K562 (cell line): Measurements from ENCODE around the gene MT1E. TPM values are rescaled to one million over a fixed set of nuclear protein-coding genes. Genes with fewer than 3 reads are reported as not detected.
A peak's percentile ranks its signal among the peaks of the same experiment; 100 is the strongest.

Source experiments
- ATAC-seq: fragments of 200-7000 bp; cut with Tn5 transposase; 3 replicates; pipeline ENCODE4 v1.9.1; 2020; ENCODE audit warnings: moderate library complexity
- BruUV-seq: library from RNA; stranded (reverse); fragments of 400-500 nt; replicated peaks from 2 replicates; lab custom pipeline; 2021; lab: Mats Ljungman, UMichigan
- CTCF ChIA-PET: fragments of 300-600 bp; formaldehyde crosslinking; extraction: SDS; loops from one replicate; lab custom pipeline; 2021; ENCODE audit warnings: low intra/inter-chr PET ratio; lab: Yijun Ruan, JAX
- POLR2A ChIA-PET: fragments of 300-600, 350-650 bp; sonication (Branson Sonifier 250); formaldehyde crosslinking; extraction: SDS; loops from one replicate; lab custom pipeline; 2021; ENCODE audit warnings: antibody characterized with exemption, inconsistent platforms; lab: Yijun Ruan, JAX
- DNase-seq, 4 experiments: peaks; one replicate each; pipeline versions ENCODE4 v3.0.0 to v3.0.0-alpha.2; 2011 to 2018; ENCODE audit warnings: low spot score in 3 of 4, mixed read lengths in 3 of 4; ENCODE audit errors: extremely low read depth in 1 of 4
- FAIRE-seq: peaks from 2 replicates; lab custom pipeline; 2011; peaks lifted over from hg19 to GRCh38; lab: Jason Lieb, UNC
- H2AFZ ChIP-seq: 2 replicates; pipeline ENCODE4 v1.6.0; 2011; ENCODE audit warnings: low read depth, low read length, control low read depth, inconsistent platforms
- H3K27ac ChIP-seq: fragments of 200-600 bp; 3 replicates; pipeline ENCODE4 v1.8.0; 2011; ENCODE audit warnings: low read depth, mild to moderate bottlenecking, control low read depth, inconsistent platforms, low read length, moderate library complexity, mixed read lengths; ENCODE audit errors: extremely low read depth
- H3K27me3 ChIP-seq, 2 experiments: fragments of 300-600 bp in 1 of 2; 2 replicates in 1 of 2; 3 replicates in 1 of 2; pipeline versions ENCODE4 v1.6.0 to v1.8.0; 2011; ENCODE audit warnings: inconsistent platforms in 2 of 2, low read length in 2 of 2, mild to moderate bottlenecking in 1 of 2, mixed read lengths in 1 of 2, moderate library complexity in 1 of 2; ENCODE audit not compliant: control insufficient read depth in 2 of 2, insufficient read depth in 2 of 2
- H3K36me3 ChIP-seq: fragments of 300-600 bp; 3 replicates; pipeline ENCODE4 v1.8.0; 2011; ENCODE audit warnings: mild to moderate bottlenecking, low read length, inconsistent platforms; ENCODE audit not compliant: control insufficient read depth, insufficient read depth
- H3K4me1 ChIP-seq, 2 experiments: fragments of 200-600 bp in 1 of 2; replicated peaks in 1 of 2; 2 replicates in 1 of 2; 3 replicates in 1 of 2; pipeline versions ENCODE4 v1.5.1 to v1.8.0; 2011; ENCODE audit warnings: inconsistent platforms in 2 of 2, low read length in 2 of 2, mild to moderate bottlenecking in 1 of 2, mixed read lengths in 1 of 2, moderate library complexity in 1 of 2; ENCODE audit not compliant: control insufficient read depth in 2 of 2, insufficient read depth in 2 of 2
- H3K4me2 ChIP-seq: 2 replicates; pipeline ENCODE4 v1.6.1; 2011; ENCODE audit warnings: low read length, control low read depth, inconsistent platforms, mixed read lengths; ENCODE audit not compliant: insufficient read depth
- H3K4me3 ChIP-seq: fragments of 200-600 bp; sonication (generic), shearing (Covaris generic); 2 replicates; pipeline ENCODE4 v1.5.1; 2016; ENCODE audit warnings: control low read depth, inconsistent platforms
- H3K79me2 ChIP-seq: fragments of 200-600 bp; 3 replicates; pipeline ENCODE4 v1.8.0; 2011; ENCODE audit warnings: low read length, inconsistent platforms; ENCODE audit not compliant: control insufficient read depth, insufficient read depth
- H3K9ac ChIP-seq, 2 experiments: 2 replicates each; pipeline versions ENCODE4 v1.6.0 to v1.6.1; 2011; ENCODE audit warnings: low read depth in 2 of 2, low read length in 2 of 2, control low read depth in 1 of 2, inconsistent platforms in 1 of 2, mild to moderate bottlenecking in 1 of 2, mixed read lengths in 1 of 2; ENCODE audit not compliant: insufficient read depth in 1 of 2
- H3K9me1 ChIP-seq: one replicate; pipeline ENCODE4 v1.6.0; 2011; ENCODE audit warnings: inconsistent platforms, mild to moderate bottlenecking, low read length, moderate library complexity; ENCODE audit not compliant: control insufficient read depth, insufficient read depth
- H3K9me3 ChIP-seq: replicated peaks from 2 replicates; pipeline ENCODE4 v1.5.1; 2011; ENCODE audit warnings: low read depth, low read length, inconsistent platforms; ENCODE audit not compliant: control insufficient read depth, insufficient read depth
- H4K20me1 ChIP-seq: replicated peaks from 2 replicates; pipeline ENCODE4 v1.6.1; 2011; ENCODE audit warnings: low read length, inconsistent platforms, mixed read lengths; ENCODE audit not compliant: control insufficient read depth, insufficient read depth
- AFF1 ChIP-seq, 2 experiments: fragments of 450-650 bp; IDR thresholded peaks; 2 replicates each; pipeline ENCODE4 v1.6.1; 2018; ENCODE audit warnings: mild to moderate bottlenecking in 2 of 2, low read depth in 1 of 2; ENCODE audit not compliant: partially characterized antibody in 2 of 2
- SOX6 ChIP-seq: fragments of 450-650 bp; IDR thresholded peaks from 2 replicates; pipeline ENCODE4 v1.6.1; 2014; ENCODE audit warnings: mild to moderate bottlenecking
- ZNF165 ChIP-seq: fragments of 250-450 bp; sonication (Bioruptor Pico); IDR thresholded peaks from 2 replicates; pipeline ENCODE4 v1.4.0; 2020; ENCODE audit warnings: borderline replicate concordance
- WGBS: fragments of 100-300 bp; shearing (Covaris generic); methylation state at CpG from one replicate; pipeline ENCODE4 v1.1.6; 2016; ENCODE audit warnings: low coverage, mixed read lengths; ENCODE audit not compliant: insufficient coverage; ENCODE audit errors: missing lambda C conversion rate; 5-methylcytosine and 5-hydroxymethylcytosine counted together
- in situ Hi-C: fragments of 300-500 bp; cut with MboI; formaldehyde crosslinking; loops from 4 replicates; pipeline ENCODE4 v1.15.0; 2018; ENCODE audit warnings: inconsistent platforms, mixed read lengths
- intact Hi-C: fragments of 100-400 bp; cut with micrococcal nuclease; formaldehyde crosslinking; loops from 2 replicates; pipeline ENCODE4 v1.14.2; 2022
- polyA plus RNA-seq, 8 experiments: library from polyadenylated mRNA; depleted of rRNA in 4 of 8; stranded (reverse) in 5 of 8; unstranded in 3 of 8; fragments of >200 nt; fragmentation: Nextera tagmentation in 2 of 8; fragmentation: Illumina TruSeq in 1 of 8; extraction: Ambion mirVana in 2 of 8; extraction: Trizol in 1 of 8; gene quantifications; 2 replicates each; pipeline versions ENCODE4 v1.2.1 to v1.2.3, GENCODE V29; 2011 to 2014; ENCODE audit warnings: inconsistent platforms in 1 of 8, missing spikeins in 1 of 8
- total RNA-seq, 7 experiments: library from RNA; depleted of rRNA in 6 of 7; stranded (reverse); fragments of >200 nt in 6 of 7; fragmentation: Illumina TruSeq in 2 of 7; extraction: Trizol in 2 of 7; gene quantifications; 2 replicates each; pipeline versions ENCODE4 v1.2.1 to v1.2.3, GENCODE V29; 2011 to 2021; ENCODE audit warnings: low replicate concordance in 1 of 7
- TF ChIP-seq, protein P1 (sequence below): fragments of 150-350 bp; IDR thresholded peaks from 2 replicates; pipeline ENCODE4 v1.6.1; 2014; ENCODE audit warnings: low read depth, mild to moderate bottlenecking, low read length, borderline replicate concordance
- TF ChIP-seq, protein P2 (sequence below): IDR thresholded peaks from 2 replicates; pipeline ENCODE4 v1.6.1; 2016; ENCODE audit warnings: missing genetic modification characterization, missing compliant biosample characterization

MT1E gene
- total and polyA plus RNA-seq, 9 of the 15 experiments (the other 6 are each of a cell fraction or from before 2014, with no cell fraction given): 0.29 to 0.81 (median 0.46) TPM; not detected in 3

- TF ChIP-seq, protein P1, sequence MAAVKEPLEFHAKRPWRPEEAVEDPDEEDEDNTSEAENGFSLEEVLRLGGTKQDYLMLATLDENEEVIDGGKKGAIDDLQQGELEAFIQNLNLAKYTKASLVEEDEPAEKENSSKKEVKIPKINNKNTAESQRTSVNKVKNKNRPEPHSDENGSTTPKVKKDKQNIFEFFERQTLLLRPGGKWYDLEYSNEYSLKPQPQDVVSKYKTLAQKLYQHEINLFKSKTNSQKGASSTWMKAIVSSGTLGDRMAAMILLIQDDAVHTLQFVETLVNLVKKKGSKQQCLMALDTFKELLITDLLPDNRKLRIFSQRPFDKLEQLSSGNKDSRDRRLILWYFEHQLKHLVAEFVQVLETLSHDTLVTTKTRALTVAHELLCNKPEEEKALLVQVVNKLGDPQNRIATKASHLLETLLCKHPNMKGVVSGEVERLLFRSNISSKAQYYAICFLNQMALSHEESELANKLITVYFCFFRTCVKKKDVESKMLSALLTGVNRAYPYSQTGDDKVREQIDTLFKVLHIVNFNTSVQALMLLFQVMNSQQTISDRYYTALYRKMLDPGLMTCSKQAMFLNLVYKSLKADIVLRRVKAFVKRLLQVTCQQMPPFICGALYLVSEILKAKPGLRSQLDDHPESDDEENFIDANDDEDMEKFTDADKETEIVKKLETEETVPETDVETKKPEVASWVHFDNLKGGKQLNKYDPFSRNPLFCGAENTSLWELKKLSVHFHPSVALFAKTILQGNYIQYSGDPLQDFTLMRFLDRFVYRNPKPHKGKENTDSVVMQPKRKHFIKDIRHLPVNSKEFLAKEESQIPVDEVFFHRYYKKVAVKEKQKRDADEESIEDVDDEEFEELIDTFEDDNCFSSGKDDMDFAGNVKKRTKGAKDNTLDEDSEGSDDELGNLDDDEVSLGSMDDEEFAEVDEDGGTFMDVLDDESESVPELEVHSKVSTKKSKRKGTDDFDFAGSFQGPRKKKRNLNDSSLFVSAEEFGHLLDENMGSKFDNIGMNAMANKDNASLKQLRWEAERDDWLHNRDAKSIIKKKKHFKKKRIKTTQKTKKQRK: no peak
- TF ChIP-seq SOX6: no peak
Observed at GRCh38 chr16:56577300-56577625, 48.3 kb upstream of the MT1E start (continued).

GRCh38 chr16:56580391-56581048 is 45.1 kb upstream of the MT1E start:
- Histone ChIP-seq H3K27ac (no peak overlapping the region), H3K4me2 (no peak overlapping the region), H3K27me3 (peaks cover 16 to 26% of the 10 kb centered on the region in 2 experiments; a peak in 4 of 5 replicates), H4K20me1 (no peaks in the 10 kb centered on the region; the same call in 1 of the 2 replicates), H2AFZ (no peak overlapping the region), H3K4me3 (no peak overlapping the region), H3K9ac (no peak overlapping the region), H3K4me1 (no peaks in the 10 kb centered on the region), H3K9me3 (no peaks in the 10 kb centered on the region), H3K79me2 (no peaks in the 10 kb centered on the region), H3K9me1 (no peaks in the 10 kb centered on the region), H3K36me3 (no peaks in the 10 kb centered on the region)
- DNase-seq (no peak), ATAC-seq (no peak), FAIRE-seq (no peak)
- ChIA-PET POLR2A (no interaction called here), CTCF (no interaction called here)
- in situ Hi-C loops: loop anchor here (10.0 kb wide), 1 partner anchor 284 kb away; the partner anchor contains the start of gene SLC12A3
- no TSS peak for BruUV-seq
- WGBS: 0% methylated on average over 6 of the region's 6 CpGs
- intact Hi-C loops: no loop called here
- TF ChIP-seq, protein P2, sequence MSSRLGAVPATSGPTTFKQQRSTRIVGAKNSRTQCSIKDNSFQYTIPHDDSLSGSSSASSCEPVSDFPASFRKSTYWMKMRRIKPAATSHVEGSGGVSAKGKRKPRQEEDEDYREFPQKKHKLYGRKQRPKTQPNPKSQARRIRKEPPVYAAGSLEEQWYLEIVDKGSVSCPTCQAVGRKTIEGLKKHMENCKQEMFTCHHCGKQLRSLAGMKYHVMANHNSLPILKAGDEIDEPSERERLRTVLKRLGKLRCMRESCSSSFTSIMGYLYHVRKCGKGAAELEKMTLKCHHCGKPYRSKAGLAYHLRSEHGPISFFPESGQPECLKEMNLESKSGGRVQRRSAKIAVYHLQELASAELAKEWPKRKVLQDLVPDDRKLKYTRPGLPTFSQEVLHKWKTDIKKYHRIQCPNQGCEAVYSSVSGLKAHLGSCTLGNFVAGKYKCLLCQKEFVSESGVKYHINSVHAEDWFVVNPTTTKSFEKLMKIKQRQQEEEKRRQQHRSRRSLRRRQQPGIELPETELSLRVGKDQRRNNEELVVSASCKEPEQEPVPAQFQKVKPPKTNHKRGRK: peak; percentile 85
- TF ChIP-seq ZNF165 (CRISPR knock-in tag) (no peak), AFF1 (IDR thresholded peaks at IDR 0.05; ENCODE audit: low read depth in 1 of 2, partially characterized antibody in 2 of 2) (no peak)
